Kasumi-1 (cell line): Measurements from ENCODE around the gene CRACR2B.

ENCODE experiments used
- DNase-seq, 2 experiments: peaks; one replicate each; lab custom pipeline; 2025; lab: John Stamatoyannopoulos, UW

Gene CRACR2B

GRCh38 chr11:868802-869201 lies 41.1 kb downstream of the CRACR2B start:
- DNase-seq, result no peak

GRCh38 chr11:869399-870126 lies 41.8 kb downstream of the CRACR2B start:
- DNase-seq, result no peak

GRCh38 chr11:870127-870413 lies 42.4 kb downstream of the CRACR2B start:
- no peak for DNase-seq

- DNase-seq, result no peak
These were observed 42.7 kb downstream of the CRACR2B start for GRCh38 chr11:870418-870817.

- no peak for DNase-seq
These were observed 43.8 kb downstream of the CRACR2B start for GRCh38 chr11:871472-871871.

GRCh38 chr11:872799-873198 lies 45.1 kb downstream of the CRACR2B start:
- DNase-seq, result no peak

- DNase-seq, result no peak
These were observed 46.0 kb downstream of the CRACR2B start for GRCh38 chr11:873706-874105.

- no peak for DNase-seq
These were observed 47.5 kb downstream of the CRACR2B start for GRCh38 chr11:875203-875602.

GRCh38 chr11:875769-876301 lies 48.1 kb downstream of the CRACR2B start:
- DNase-seq, result no peak

GRCh38 chr11:876545-876944 lies 48.8 kb downstream of the CRACR2B start:
- DNase-seq, result no peak

GRCh38 chr11:877565-877964 lies 49.8 kb downstream of the CRACR2B start:
- no peak for DNase-seq

GRCh38 chr11:880447-880846 lies 52.7 kb downstream of the CRACR2B start:
- DNase-seq, result no peak
